KBM-7 (cell line): ENCODE data around the gene CLDN7.
"Not testable (repeated sequence)": the region's sequence is repeated elsewhere in the genome, so short reads cannot be mapped to it uniquely, and the experiment has no call there.

Experiments
- DNase-seq: peaks from one replicate; pipeline ENCODE4 v3.0.0-alpha.2; 2015
- in situ Hi-C: fragments of 300-500 bp; cut with MboI; formaldehyde crosslinking; loops from 2 replicates; pipeline ENCODE4 v1.14.3; 2020; ENCODE audit warnings: low sequenced_read_pairs, low pct_unique_long_range_greater_than_20kb, mixed read lengths

Gene CLDN7

DNA sequence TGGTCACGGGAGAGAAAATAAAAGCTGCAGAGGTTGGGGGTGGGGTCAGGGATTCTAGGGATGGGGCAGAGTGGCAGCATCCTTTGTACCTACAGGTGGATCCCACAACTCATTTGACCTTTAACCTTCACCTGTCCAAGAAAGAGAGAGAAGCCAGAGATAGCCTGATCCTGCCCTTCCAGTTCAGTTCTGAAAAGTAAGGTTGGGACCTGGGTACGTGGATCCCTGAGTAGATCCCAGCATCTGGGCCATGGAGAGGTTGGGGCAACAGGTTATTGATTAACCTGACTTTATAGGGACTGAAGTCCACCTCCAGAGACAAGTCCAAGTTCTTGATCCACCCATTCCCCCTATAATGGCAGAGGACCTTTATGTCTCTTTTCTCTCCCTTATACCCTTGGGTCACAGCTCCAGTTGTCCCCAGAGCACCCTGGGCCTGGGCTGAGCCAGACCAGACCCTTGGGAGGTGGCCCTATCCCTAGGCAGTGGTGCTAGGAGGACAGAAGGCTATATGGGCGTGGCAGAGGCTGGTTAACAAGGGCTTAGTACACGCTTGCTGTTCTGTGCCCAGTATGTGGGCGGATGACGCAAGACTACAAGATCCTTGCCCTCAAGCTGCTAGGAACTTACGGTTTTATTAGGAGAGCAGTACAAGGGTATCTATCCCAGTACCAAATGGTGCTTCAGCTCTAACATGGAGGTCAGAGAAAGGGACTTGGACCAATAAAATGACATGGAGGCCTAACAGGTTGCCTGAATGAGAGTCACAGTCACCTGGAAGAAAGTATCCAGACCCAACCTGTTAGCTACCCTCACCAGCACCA, 3.3 kb downstream of the CLDN7 start:
- in situ Hi-C loops = no loop called here
- no peak for DNase-seq

DNA sequence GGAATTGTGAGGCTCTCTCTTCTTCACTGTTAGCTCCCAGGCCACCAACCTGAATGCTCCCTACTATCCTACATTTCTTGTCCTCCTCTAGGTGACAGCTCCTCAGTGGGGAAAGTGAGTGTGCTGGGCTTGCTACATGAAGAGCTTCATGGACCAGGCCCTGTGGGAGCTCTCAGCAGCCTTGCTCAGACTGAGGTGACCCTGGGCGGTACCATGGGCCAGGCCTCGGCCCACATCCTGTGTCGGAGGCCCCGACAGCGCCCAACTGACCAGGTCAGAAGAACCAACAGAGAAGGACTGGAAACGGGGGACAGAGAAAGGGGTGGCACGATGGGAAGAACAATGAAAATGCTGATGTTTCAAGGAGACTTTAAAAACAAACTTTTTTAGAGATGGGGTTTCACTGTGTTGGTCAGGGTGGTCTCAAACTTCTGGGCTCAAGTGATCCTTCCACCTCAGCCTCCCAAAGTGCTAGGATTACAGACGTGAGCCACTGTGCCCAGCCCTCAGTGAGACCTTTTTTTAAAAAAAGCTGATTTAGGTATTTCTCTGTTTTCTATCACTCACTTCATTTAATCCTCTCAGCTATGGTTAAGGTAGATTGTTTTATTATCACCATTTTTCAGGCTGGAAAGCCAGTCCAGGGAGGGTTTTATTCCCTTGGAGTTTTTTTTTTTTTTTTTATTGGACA, 5.4 kb downstream of the CLDN7 start:
- in situ Hi-C loops = no loop called here
- DNase-seq = no peak

DNA sequence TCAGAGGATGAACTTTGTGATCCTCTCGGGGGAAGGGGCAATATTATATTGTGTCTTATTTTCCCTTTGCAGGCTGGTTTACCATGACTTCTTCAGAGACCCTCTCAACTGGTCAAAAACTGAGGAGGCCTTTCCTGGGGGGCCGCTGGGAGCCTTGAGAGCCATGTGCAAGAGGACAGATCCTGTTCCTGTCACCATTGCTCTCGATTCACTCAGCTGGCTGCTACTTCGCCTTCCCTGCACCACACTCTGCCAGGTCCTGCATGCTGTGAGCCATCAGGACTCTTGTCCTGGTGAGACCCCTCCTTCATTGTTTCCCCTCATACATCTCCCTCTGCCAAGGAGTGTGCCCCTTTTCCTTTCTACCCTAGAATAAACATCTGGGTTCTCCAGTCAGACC, 7.8 kb downstream of the CLDN7 start:
- in situ Hi-C loops = no loop called here
- no peak for DNase-seq

DNA sequence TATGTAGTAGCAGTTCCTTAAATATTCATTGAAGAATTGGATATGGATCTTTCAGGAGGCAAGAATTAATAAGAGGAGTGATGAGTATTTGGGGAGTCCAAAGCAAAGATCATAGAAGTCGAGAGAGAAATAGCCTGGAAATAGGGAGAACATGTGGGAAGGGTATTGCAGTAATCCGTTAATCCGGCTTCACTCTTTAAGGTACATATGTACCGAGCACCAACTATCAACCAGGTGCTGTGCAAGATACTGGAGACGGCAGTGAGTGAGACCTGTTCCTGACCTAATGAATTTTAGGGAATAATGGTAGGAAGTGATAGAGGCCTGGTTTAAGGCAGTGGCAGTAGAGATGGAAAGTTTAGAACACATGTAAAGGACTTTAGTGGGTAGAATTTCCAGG, 9.2 kb downstream of the CLDN7 start:
- no peak for DNase-seq
- in situ Hi-C loops = no loop called here

DNA sequence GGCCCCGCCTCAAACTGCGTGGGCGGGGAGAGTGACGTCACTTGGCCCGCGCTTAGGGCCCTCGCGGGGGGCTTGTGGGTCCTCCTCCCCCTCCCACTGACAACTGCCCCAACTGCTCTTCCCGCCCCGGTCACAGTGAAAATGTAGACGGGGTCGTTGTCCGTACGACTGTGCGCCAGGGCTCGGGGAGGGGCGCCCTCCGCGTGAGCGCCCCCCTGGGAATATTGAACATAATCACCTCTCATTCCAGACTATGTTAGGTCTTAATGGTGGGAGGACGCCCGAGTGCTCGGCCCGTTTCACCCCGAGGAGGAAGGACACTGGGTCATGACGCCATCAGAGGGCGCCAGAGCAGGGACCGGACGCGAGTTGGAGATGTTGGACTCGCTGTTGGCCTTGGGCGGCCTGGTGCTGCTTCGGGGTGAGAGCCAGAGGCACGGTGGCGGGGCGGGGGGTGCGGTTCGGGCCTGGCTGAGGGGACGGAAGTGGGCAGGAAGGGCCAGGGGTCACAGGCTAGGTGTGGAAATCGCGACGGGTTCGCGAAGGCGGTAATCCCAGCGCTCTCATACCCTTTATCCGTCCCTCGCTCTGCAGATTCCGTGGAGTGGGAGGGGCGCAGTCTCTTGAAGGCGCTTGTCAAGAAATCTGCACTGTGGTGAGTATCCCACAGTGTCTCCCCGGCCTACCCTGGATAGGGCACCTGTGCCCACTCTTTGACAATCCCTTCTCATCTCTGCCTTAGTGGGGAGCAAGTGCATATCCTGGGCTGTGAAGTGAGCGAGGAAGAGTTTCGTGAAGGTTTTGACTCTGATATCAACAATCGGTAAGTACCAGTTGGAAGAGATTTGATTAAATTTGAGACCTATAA, 9.9 kb downstream of the CLDN7 start, which contains the start of gene ELP5:
Gene ELP5 (plus strand): TSS at position 40 of the 868 bp plus-strand sequence. CDS start 336 bp downstream, at position 376.
- peak; percentile 99 for DNase-seq
- in situ Hi-C loops = no loop called here

DNA sequence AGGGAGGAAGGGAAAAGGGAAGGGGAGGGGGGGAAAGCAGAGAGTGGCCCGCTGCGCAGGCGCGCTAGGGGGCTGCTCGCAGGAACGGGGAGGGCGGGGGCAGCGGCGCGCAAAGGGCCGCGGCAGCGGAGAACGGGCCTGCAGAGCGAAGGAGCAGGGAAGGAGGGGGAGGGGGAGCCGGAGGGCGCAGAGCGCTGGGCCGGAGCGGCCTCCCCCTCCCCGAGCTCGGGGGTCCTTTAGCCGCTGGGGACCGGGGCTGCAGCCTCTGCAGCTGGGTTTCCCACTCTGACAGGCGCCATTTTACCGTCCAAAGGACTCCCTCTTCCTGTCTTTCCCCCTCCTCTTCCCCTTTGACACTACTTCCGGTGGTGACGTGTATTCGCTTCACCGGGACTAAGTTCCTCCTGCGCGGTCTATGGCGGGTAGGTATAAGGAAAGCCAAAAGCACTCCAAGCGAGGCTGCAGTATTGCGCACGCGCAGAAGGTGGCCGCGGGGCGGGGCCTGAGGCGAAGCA, 10.6 kb downstream of the CLDN7 start, which contains the start of gene CTDNEP1:
Gene CTDNEP1 (minus strand): TSS at position 74 of the 515 bp plus-strand sequence. CDS start 438 bp downstream, outside the sequence.
- DNase-seq = no peak
- in situ Hi-C loops = no loop called here

DNA sequence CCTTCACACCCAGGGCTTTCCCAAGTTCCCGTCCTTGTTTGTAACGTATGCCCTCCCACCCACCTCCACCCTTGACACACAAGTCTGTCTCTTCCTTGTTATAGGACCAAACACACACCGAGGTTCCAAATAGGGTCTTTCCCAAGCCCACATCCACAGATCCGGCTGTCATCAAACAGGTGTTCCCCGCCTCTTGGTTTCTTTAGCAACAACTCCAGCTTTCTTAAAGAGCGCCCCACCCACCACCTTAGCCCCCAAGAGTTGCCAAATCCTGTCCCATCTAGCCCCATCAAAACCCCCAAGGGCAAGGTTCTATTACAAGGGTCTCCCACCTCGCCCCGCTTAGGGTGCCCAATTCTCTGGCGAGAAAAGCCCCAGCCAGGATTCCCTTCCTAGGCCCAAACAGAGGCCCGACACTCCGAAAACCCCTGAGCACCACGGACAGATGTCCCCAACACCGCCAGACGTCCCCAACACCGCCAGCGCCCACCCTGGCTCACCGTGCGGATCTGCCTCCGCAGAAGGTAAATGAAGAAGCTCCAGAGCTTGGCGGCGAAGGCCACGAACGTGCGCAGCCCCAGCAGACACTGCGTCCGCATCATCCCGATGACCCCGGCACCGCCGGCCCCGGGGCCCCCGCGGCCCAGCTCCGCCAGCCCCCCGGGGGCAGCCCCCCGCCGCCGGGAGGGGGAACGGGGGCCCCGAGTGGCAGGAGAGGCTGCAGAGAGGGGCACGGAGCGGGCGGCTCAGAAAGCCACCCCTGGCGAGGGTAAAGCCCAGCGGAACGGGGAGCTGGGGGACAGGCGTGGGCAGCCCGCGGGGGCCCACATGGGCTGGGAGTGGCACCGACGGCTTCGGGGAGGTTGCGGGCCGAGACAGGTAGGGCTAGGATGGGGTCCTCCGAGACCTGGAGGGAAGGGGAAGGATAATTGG, 11.3 kb downstream of the CLDN7 start:
- in situ Hi-C loops = no loop called here

DNA sequence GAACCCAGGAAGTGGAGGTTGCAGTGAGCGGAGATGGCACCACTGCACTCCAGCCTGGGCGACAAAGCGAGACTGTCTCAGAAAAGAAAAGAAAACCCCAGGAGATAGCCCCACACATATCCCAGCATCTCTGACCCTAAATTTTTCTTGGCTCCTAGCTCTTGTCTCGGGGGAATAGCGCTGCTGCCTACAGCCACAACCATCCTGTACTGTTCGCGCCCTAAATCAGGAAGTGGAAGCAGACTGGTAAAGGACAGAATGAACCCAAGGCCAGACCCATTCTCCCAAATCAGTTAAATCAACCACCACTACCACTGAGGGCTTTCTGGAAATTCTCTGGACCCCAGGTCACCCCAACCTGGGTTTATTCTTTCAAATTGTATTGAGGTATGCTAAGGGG, 12.4 kb downstream of the CLDN7 start:
- peak; percentile 49 for DNase-seq
- in situ Hi-C loops = no loop called here

More for the DNA sequence above, 11.3 kb downstream of the CLDN7 start:
- DNase-seq = no peak

DNA sequence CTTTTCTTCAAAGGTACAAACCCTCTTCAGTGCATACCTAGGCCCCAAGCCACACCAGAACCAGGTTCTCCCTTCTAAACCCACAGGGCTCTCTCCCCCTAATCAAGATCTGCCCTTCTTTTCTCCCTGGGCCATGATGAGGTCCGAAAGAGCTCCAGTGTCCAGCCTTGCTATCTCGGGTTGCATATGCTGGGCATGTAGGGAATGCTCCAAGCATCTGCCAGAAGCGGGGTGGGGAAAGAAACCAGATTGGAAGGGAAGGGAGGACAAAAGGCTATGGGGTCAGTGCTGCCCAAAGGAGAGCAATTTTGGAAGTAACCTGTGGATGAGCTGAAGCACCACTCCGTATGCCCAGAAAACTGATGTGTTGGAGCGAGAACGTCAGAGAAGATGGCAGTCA, 13.1 kb downstream of the CLDN7 start:
- in situ Hi-C loops = no loop called here
- no peak for DNase-seq

DNA sequence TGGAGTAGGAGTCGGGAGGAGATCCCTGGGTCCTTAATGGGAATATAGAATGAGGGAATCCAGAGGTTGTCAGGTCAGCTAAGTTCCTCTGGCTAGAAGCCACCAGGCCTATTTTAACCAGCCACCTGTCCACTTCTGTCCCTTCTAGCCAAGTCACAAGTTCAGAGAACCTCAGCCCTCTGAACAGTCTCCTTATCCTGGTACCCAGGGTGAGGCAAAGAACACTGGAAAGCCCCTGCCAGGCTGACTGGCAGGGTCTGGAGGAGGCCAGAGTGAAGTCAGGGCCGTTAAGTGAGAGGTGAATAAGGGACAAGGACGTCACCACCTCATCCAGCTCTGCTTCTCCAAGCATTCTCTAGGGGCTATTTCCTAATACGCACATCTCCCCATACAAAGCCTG, 13.5 kb downstream of the CLDN7 start:
- in situ Hi-C loops = no loop called here
- DNase-seq = no peak

DNA sequence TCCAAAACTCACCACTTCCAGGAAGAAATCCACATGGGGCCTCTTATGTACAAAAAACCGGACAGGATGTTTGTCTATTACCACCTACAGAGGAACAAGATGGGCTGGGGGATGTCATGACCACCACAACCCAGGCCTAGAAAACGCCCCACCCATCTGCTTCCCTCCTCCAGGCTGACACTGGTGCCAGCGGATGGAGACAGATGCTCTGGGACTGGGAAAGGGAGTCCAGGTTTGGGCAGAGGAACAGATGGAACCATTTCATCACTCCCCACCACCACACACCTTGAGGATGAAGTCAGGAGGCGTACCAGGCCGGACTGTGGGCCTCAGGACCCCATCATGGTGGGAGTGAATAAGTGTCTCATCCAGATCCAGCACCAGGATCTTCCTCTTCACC, 15.5 kb downstream of the CLDN7 start:
- no peak for DNase-seq
- in situ Hi-C loops = no loop called here

DNA sequence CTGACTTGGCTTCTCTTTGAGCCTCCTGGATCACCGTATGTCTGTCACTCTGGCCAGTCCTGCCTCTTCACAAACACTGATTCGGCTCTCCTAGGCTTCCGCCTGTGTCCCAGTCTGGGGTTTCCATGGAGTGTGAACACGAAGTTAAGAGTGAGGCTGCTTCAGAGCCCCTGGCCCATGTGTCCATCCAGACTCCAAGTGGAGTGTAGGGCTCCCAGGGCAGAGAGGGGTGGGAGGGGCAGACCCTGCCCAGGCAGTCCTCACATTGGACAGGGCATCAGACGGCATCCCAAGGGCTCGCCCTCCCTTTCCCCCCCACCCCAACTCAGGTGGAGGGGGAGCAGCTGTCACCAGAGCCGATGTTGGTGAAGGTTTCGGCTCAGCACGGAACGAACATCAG, 18.4 kb downstream of the CLDN7 start:
- in situ Hi-C loops, DNase-seq: not testable (repeated sequence)

DNA sequence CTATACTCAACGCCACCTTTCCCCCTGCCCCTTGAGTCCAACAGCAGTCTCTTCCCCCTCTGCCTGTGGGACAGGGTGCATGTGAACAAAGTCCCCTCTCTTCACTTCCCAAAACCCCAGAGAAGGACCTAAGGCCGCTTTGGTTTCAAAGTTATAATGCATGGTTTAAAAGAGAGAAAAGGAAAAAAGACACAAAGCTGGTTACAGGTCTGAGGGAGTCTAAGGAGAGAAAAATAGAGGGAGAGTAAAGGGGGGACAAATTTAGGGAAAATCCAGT, 18.9 kb downstream of the CLDN7 start:
- in situ Hi-C loops = no loop called here
- DNase-seq = no peak

DNA sequence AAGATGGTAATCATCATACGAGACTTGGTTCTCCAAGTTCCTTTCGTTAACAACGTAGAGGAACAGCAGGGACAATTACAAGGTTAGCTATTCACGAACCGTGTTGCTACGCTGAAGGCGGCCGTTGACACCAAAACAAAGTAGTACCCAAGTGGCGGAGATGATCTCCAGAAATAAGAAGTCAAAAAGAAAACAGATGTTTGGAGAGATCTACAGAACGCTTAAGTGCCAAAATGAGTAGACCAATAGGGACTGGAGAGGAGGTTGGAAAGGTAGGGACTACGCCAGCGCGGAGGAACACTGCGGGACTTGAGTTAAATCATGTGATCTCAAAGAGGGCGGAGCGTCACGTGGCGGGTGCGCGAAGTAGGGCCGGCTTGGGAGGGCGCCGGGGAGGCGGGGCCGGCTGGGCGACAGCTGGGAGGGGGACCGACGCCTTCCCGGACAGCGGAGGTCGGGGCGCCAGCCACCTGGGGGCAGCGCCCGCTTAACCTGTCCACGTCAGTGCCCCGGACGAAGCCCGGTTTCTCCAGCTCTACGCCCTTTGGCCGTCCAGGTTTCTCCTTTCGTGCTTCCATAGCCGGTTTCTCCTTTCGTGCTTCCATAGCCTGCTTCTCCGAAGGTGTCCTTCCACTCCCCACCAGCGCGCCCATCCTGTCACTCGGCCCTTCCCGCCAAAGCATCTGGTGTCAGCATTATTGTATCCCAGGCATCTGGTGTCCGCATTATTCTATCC, 19.4 kb downstream of the CLDN7 start:
- in situ Hi-C loops = no loop called here
- DNase-seq = peak; percentile 95

DNA sequence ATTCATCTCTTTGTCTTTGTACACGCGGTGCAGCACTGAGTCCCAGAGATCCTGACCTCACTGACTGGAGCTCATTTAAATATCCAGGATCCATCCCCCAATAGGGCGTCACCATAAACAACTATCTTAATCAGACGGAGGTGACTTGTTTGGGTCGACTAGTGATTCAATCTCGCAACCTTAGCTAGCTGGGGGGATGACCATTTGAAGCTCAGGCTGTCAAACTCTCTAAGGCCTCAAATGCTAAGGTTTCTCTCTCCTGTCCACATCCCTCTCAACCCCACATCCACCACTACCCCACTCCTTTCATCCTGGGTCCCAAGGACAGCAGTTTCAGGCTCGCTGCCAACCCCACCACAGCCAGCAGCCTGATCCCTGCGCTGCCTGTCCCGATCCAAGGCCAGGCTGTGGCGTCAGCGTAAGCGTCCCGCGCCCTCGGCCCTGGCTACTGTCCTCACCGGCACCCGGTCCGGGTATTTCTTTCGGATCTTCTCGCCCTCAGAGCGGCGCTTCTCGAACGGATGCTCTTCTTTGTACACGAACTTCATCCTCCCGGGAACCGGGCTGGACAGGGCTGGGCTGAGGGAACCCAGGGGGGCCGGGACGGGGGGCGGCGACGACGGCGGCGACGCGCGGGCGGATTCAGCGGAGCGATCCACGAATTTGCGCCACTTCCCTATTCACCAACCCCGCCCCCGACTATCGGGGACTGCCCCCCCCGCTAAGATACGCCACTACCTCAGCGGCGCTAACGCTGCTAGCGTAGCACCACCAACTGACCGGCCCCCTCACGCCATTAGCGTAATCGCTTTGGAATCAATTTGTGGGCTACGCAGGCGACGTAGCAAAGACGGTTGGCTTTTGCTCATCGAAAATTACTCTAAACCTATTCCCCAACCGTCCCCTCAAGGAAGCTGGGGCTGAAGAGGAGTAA, 20.2 kb downstream of the CLDN7 start, which contains the start of gene GABARAP:
Gene GABARAP (minus strand): TSS at position 667 of the 934 bp plus-strand sequence. CDS start 119 bp downstream, at position 548.
- in situ Hi-C loops = no loop called here
- DNase-seq = peak; percentile 95

DNA sequence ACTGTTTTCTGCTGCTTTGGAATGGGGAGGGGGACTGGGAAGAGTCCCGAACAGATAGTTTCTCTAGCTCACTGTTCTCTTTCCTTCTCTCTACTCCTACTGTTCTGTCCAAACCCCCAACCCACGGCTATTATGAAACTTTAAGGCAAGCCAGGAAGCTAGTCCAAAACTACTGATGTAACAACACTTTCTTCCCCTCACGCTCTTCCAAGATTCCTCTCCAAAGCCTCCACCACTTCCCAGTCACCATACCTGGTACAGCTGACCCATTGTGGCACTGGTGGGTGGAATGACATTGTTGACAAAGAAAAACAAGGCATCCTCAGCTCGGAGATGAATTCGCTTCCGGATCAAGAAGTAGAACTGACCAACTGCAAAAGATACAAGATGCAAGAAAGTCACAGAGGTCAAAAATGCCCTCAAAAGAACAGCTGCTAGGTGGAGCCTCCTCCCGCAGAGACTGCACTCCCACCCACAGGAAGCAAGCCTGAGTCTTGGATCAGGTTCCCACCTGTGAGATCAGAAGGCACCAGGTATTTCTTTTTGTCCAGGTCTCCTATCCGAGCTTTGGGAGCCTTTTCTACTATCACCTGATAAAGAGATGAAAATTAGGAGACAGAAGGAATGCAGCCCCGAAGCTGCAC, 21.1 kb downstream of the CLDN7 start:
- in situ Hi-C loops = no loop called here
- no peak for DNase-seq
